ENCODE measurements around the gene FCGBP.
"Not testable (repeated sequence)": the region's sequence is repeated elsewhere in the genome, so short reads cannot be mapped to it uniquely, and the experiment has no call there.

Gene FCGBP

GRCh38 chr19:39895096-39895495 lies 39.3 kb downstream of the FCGBP start:
- H3K4me3 ChIP-seq (ENCODE audit: low read depth in 1 of 2, low read length in 2 of 2); H3K9me3 ChIP-seq (ENCODE audit: low read length); H3K4me1 ChIP-seq (ENCODE audit: insufficient read depth, low read length); H3K27ac ChIP-seq (ENCODE audit: low read depth, low read length); H3K36me3 ChIP-seq (ENCODE audit: insufficient read depth, low read length); H3K9ac ChIP-seq (ENCODE audit: low read length): not testable (repeated sequence)
- H3K27me3 ChIP-seq (ENCODE audit: control insufficient read depth in 1 of 2, insufficient read depth in 2 of 2, low read length in 2 of 2) = peaks cover 5 to 14% of the 10 kb centered on the region in 2 donors

GRCh38 chr19:39894236-39894606 lies 40.2 kb downstream of the FCGBP start:
- H3K9ac ChIP-seq (ENCODE audit: low read length); H3K4me1 ChIP-seq (ENCODE audit: insufficient read depth, low read length); H3K36me3 ChIP-seq (ENCODE audit: insufficient read depth, low read length); H3K4me3 ChIP-seq (ENCODE audit: low read depth in 1 of 2, low read length in 2 of 2); H3K9me3 ChIP-seq (ENCODE audit: low read length); H3K27ac ChIP-seq (ENCODE audit: low read depth, low read length): not testable (repeated sequence)
- H3K27me3 ChIP-seq (ENCODE audit: control insufficient read depth in 1 of 2, insufficient read depth in 2 of 2, low read length in 2 of 2) = peaks cover 5 to 14% of the 10 kb centered on the region in 2 donors

DNA sequence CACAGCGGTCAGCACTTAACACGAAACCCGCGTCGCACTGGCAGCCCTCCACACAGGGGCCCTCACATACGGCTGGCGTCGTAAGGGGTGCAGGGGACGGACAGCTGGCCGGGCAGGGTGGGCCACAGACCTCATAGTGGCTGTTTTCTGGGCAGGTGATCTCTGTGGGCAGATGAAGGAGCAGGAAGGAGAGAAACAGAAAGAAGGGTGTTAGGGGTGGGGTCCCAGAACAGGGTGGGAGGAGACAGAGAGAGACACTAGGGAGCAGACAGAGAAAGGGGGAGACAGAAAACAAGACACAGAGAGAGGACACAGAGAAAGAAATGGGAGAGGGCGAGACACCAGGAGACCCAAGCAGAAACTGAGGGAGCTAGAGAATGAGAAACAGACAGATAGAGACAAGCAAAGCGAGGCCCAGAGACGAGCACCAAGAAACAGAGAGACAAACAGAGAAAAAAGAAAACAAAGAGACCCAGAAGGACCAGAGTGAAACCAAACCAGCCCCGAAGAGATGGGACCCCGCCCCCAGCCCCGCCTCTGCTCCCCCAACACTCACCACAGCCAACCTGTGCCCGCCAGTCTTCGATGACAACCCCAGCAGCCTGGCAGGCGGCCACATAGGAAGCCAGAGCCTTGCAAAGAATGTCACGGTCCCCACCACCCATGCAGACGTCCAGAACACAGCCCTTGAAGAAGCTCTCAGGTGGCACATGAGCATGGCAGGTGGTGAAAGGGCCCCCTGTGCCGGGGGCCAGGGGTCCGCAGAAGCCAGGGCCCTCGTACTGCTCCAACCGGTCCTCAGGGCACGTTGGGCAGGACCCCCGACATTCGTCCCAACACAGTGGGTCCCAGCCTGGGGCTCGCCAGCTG lies 40.8 kb downstream of the FCGBP start:
- H3K27me3 ChIP-seq (ENCODE audit: control insufficient read depth in 1 of 2, insufficient read depth in 2 of 2, low read length in 2 of 2) = peaks cover 5 to 14% of the 10 kb centered on the region in 2 donors
- not testable (repeated sequence) for H3K4me1 ChIP-seq (ENCODE audit: insufficient read depth, low read length); H3K27ac ChIP-seq (ENCODE audit: low read depth, low read length); H3K9ac ChIP-seq (ENCODE audit: low read length); H3K36me3 ChIP-seq (ENCODE audit: insufficient read depth, low read length); H3K4me3 ChIP-seq (ENCODE audit: low read depth in 1 of 2, low read length in 2 of 2); H3K9me3 ChIP-seq (ENCODE audit: low read length)

DNA sequence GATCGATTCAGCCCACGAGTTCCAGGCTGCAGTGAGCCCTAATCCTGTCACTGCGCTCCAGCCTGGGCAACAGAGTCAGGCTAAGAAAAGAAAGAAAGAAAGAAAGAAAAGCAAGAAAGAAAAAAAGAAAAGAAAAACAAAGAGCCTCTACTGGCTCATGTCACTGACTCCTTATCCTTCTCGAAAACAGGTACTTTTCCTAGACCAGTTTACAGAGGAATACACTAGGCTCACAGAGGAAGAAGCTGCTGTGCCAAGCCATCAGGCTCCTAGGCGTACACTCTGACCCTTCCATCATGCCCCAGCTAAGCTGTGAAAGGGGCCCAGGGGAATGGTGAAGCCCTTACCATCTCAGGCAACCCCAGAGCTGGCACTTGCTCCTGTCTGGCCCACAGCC lies 41.9 kb downstream of the FCGBP start:
- H3K36me3 ChIP-seq (ENCODE audit: insufficient read depth, low read length); H3K4me3 ChIP-seq (ENCODE audit: low read depth in 1 of 2, low read length in 2 of 2); H3K4me1 ChIP-seq (ENCODE audit: insufficient read depth, low read length); H3K27ac ChIP-seq (ENCODE audit: low read depth, low read length); H3K9ac ChIP-seq (ENCODE audit: low read length); H3K9me3 ChIP-seq (ENCODE audit: low read length): not testable (repeated sequence)
- peaks cover 5 to 14% of the 10 kb centered on the region in 2 donors for H3K27me3 ChIP-seq (ENCODE audit: control insufficient read depth in 1 of 2, insufficient read depth in 2 of 2, low read length in 2 of 2)

DNA sequence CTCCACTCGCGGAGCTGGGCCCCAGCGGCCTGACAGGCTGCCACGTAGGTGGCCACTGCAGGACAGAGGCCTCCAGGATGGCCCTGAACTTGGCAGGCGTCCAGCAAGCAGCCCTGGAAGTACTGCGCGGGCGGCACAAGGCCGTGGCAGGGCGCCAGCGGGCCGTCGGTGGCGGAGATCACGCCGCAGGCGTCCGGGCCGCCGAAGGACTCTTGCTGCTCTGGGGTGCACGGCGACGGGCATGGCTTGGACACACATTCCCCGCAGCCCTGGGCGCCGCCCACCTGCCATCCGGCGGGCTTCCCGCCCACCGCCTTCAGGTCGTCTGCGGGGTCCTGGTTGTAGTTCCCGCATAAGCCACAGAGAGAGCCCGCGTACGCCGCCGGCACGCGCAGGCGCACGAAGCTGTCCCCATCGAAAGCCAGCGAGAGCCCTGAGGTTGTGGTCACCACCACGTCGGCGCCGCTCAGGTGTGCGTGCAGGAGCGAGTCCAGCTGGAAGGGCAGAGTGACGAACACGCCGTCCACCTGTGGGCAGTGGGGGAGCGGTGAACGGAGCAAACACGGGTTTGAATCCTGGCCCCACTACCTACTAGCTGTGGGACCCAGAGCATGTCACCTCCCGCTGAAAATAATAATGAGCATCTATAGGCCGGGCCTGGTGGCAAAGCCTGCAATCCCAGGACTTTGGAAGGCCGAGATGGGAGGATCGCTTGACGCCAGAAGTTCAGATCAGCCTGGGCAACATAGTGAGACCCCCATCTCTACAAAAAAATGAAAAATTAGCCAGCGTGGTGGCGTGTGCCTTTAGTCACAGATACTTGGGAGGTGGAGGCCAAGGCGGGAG lies 42.6 kb downstream of the FCGBP start:
- peaks cover 5 to 14% of the 10 kb centered on the region in 2 donors for H3K27me3 ChIP-seq (ENCODE audit: control insufficient read depth in 1 of 2, insufficient read depth in 2 of 2, low read length in 2 of 2)
- not testable (repeated sequence) for H3K9ac ChIP-seq (ENCODE audit: low read length); H3K4me3 ChIP-seq (ENCODE audit: low read depth in 1 of 2, low read length in 2 of 2)

DNA sequence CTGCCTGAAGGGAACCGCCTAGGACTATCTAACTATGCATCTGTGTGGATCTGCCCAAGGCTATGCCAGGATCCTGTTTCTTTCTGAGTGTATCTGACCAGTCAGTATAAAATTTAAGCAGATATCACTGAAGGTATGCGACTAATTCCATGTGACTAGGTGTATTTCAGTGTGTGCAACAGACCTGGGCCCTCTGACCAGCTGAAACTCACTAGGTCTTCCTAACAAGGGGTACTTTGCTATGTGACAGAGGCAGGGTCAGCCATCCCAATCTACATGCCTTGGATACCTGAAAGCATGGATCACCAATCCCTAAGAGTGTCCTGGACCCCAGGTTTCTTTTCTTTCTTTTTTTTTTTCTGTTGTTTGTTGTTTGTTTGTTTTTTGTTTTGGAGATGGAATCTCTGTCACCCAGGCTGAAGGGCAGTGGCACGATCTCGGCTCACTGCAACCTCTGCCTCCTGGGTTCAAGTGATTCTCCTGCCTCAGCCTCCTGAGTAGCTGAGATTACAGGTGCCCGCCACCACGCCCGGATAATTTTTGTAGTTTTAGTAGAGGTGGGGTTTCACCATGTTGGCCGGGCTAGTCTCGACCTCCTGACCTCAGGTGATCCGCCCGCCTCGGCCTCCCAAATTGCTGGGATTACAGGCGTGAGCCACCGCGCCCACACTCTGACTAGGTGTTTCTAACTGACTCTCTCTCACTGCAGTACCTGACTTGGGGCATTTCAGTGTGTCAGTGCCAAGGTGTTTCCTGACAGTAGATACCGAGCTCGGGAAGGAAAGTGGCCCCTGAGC lies 43.5 kb downstream of the FCGBP start:
- H3K9ac ChIP-seq (ENCODE audit: low read length) = no peak overlapping the region
- H3K4me3 ChIP-seq (ENCODE audit: low read depth in 1 of 2, low read length in 2 of 2) = no peak overlapping the region
- H3K9me3 ChIP-seq (ENCODE audit: low read length) = no peaks in the 10 kb centered on the region
- no peak overlapping the region for H3K27ac ChIP-seq (ENCODE audit: low read depth, low read length)
- H3K27me3 ChIP-seq (ENCODE audit: control insufficient read depth in 1 of 2, insufficient read depth in 2 of 2, low read length in 2 of 2) = peaks cover 5 to 14% of the 10 kb centered on the region in 2 donors
- H3K36me3 ChIP-seq (ENCODE audit: insufficient read depth, low read length) = no peaks in the 10 kb centered on the region
- no peaks in the 10 kb centered on the region for H3K4me1 ChIP-seq (ENCODE audit: insufficient read depth, low read length)

More for the DNA sequence above, 42.6 kb downstream of the FCGBP start:
- H3K27ac ChIP-seq (ENCODE audit: low read depth, low read length); H3K9me3 ChIP-seq (ENCODE audit: low read length); H3K4me1 ChIP-seq (ENCODE audit: insufficient read depth, low read length); H3K36me3 ChIP-seq (ENCODE audit: insufficient read depth, low read length): not testable (repeated sequence)

DNA sequence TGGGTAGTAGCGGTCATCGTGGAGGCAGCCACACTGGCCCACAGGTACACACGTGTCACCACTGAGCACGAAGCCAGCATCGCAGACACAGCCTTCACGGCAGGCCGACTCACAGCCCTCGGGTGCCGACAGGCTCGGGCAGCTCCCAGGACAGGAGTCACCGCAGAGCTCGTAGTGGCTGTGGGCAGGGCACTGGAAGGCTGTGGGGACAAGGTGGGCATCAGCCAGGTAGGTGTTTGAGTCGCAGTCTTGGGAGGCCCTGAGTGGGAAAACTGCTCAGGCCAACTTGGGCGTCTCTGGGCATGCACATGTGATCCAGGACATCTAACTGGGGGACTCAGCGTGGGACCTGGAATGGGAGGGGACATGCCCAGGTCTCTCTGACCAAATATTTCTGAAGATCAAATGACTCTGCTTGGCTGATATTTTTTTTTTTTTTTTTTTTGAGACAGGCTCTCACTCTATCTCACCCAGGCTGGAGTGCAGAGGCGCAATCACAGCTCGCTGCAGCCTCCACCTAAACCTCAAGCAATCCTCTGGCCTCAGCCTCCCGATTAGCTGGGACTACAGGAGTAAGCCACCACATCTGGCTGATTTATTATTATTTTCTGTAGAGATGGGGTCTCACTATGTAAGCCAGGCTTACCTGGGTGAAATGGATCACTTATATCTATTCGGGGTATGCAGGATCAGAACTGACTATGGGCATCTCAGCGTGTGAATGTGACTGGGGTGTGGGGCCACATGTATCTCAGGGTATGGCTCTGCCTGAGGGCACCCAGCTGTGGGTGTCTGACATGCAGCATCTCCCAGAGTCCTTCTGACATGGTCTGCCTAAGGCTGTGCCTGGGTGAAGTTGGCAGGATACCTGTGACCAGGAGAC lies 44.3 kb downstream of the FCGBP start:
- not testable (repeated sequence) for H3K9me3 ChIP-seq (ENCODE audit: low read length); H3K36me3 ChIP-seq (ENCODE audit: insufficient read depth, low read length); H3K4me3 ChIP-seq (ENCODE audit: low read depth in 1 of 2, low read length in 2 of 2); H3K27ac ChIP-seq (ENCODE audit: low read depth, low read length); H3K9ac ChIP-seq (ENCODE audit: low read length); H3K4me1 ChIP-seq (ENCODE audit: insufficient read depth, low read length)
- H3K27me3 ChIP-seq (ENCODE audit: control insufficient read depth in 1 of 2, insufficient read depth in 2 of 2, low read length in 2 of 2) = peaks cover 5 to 14% of the 10 kb centered on the region in 2 donors

- not testable (repeated sequence) for H3K9ac ChIP-seq (ENCODE audit: low read length); H3K27ac ChIP-seq (ENCODE audit: low read depth, low read length); H3K9me3 ChIP-seq (ENCODE audit: low read length); H3K4me3 ChIP-seq (ENCODE audit: low read depth in 1 of 2, low read length in 2 of 2); H3K36me3 ChIP-seq (ENCODE audit: insufficient read depth, low read length); H3K4me1 ChIP-seq (ENCODE audit: insufficient read depth, low read length)
- H3K27me3 ChIP-seq (ENCODE audit: control insufficient read depth in 1 of 2, insufficient read depth in 2 of 2, low read length in 2 of 2) = peaks cover 5 to 13% of the 10 kb centered on the region in 2 donors
Measured at GRCh38 chr19:39887456-39887951, 46.9 kb downstream of the FCGBP start.

DNA sequence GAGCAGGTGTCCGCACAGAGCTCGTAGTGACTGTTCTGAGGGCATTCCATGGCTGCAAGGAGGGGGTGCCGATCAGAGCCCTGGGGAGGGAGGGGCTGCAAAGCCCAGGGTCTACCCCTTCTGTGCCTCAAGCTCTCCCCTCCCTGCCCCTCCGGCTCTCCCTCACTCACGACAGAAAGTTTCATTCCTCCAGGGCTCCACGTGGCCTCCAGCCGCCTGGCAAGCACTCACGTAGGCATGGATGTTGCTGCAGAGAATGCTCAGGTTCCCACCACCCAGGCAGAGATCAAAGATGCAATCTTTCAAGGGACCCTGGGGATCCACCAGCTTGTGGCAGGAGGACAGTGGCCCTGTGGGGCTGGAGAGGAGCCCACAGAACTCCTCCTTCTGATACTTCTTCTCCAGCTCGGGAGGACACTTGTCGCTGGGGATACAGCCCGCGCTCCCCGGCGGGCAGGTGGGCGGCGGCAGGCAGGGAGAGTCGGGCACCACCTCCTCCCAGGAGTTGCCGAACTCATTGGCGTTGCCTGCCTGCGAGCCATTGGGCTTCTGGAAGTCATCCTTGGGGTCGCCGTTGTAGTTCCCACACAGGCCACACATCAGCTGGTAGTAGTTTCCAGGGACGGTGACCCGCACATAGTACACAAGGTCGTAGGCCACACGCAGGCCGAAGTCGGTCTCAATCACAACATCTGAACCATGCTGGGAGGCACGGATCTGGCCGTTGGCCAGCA lies 48.4 kb downstream of the FCGBP start:
- H3K27me3 ChIP-seq (ENCODE audit: control insufficient read depth in 1 of 2, insufficient read depth in 2 of 2, low read length in 2 of 2); H3K27ac ChIP-seq (ENCODE audit: low read depth, low read length); H3K4me3 ChIP-seq (ENCODE audit: low read depth in 1 of 2, low read length in 2 of 2); H3K4me1 ChIP-seq (ENCODE audit: insufficient read depth, low read length); H3K9me3 ChIP-seq (ENCODE audit: low read length); H3K36me3 ChIP-seq (ENCODE audit: insufficient read depth, low read length); H3K9ac ChIP-seq (ENCODE audit: low read length): not testable (repeated sequence)

GRCh38 chr19:39884721-39885120 lies 49.7 kb downstream of the FCGBP start:
- H3K9me3 ChIP-seq (ENCODE audit: low read length); H3K9ac ChIP-seq (ENCODE audit: low read length); H3K4me3 ChIP-seq (ENCODE audit: low read depth in 1 of 2, low read length in 2 of 2); H3K27me3 ChIP-seq (ENCODE audit: control insufficient read depth in 1 of 2, insufficient read depth in 2 of 2, low read length in 2 of 2); H3K27ac ChIP-seq (ENCODE audit: low read depth, low read length); H3K36me3 ChIP-seq (ENCODE audit: insufficient read depth, low read length); H3K4me1 ChIP-seq (ENCODE audit: insufficient read depth, low read length): not testable (repeated sequence)
